ENCODE results near the gene GNMT. TPM values are rescaled to one million over a fixed set of nuclear protein-coding genes. Genes with fewer than 3 reads are reported as not detected.

GNMT gene
- total and polyA plus RNA-seq, 9 of the 15 experiments (the other 6 are each of a cell fraction or from before 2014, with no cell fraction given) = 0.11 to 0.29 (median 0.15) TPM; not detected in 6

- TF ChIP-seq MAX (CRISPR knock-in tag; IDR thresholded peaks at IDR 0.05) = no peak
- no peak for TF ChIP-seq DACH1 (IDR thresholded peaks at IDR 0.05; ENCODE audit: partially characterized antibody)
- no peak for TF ChIP-seq KLF6 (CRISPR knock-in tag; IDR thresholded peaks at IDR 0.05; ENCODE audit: borderline replicate concordance)
- TF ChIP-seq NCOR1 (IDR thresholded peaks at IDR 0.05) = no peak
- no peak for TF ChIP-seq ZZZ3 (IDR thresholded peaks at IDR 0.05)
- TF ChIP-seq BCL6 (CRISPR knock-in tag; IDR thresholded peaks at IDR 0.05) = no peak
- no peak for TF ChIP-seq TRIM25 (IDR thresholded peaks at IDR 0.05; ENCODE audit: borderline replicate concordance)
- no peak for TF ChIP-seq YBX1 (IDR thresholded peaks at IDR 0.05)
- peak; percentile 29; the same call in 1 of the 2 replicates for TF ChIP-seq CC2D1A (IDR thresholded peaks at IDR 0.05)
- no peak for TF ChIP-seq PCBP2 (IDR thresholded peaks at IDR 0.05; ENCODE audit: low read depth, low read length, poor library complexity, severe bottlenecking)
- TF ChIP-seq CHD1 (IDR thresholded peaks at IDR 0.05; ENCODE audit: low read length) = no peak
- TF ChIP-seq STAT6 (CRISPR knock-in tag; IDR thresholded peaks at IDR 0.05) = no peak
- no peak for TF ChIP-seq CHD2 (IDR thresholded peaks at IDR 0.05; ENCODE audit: low read depth, low read length)
- TF ChIP-seq ZNF212 (CRISPR knock-in tag; IDR thresholded peaks at IDR 0.05) = no peak
- TF ChIP-seq ZNF592 (IDR thresholded peaks at IDR 0.05) = no peak
- TF ChIP-seq ZNF347 (CRISPR knock-in tag; IDR thresholded peaks at IDR 0.05; ENCODE audit: low read depth) = no peak
- no peak for TF ChIP-seq NR4A1 (CRISPR knock-in tag; IDR thresholded peaks at IDR 0.05)
- no peak for TF ChIP-seq NR4A1 (tag; IDR thresholded peaks at IDR 0.05)
- TF ChIP-seq SMARCA5 (IDR thresholded peaks at IDR 0.05) = no peak
- 0 out of 2 replicates have a peak, but pooled peaks have one; percentile 27 for TF ChIP-seq JUND (IDR thresholded peaks at IDR 0.05; ENCODE audit: borderline replicate concordance, low read depth, low read length)
- TF ChIP-seq JUND (tag; IDR thresholded peaks at IDR 0.05; ENCODE audit: borderline replicate concordance, low read depth, low read length) = no peak
Observed at GRCh38 chr6:42963855-42964605, 3.5 kb downstream of the GNMT start (continued).

Data from K562 (cell line).